Suprapubic skin (tissue), 4 donors: ENCODE measurements around the gene SAMD11.

ENCODE experiments used
- EP300 ChIP-seq: sonication (generic); formaldehyde crosslinking; IDR thresholded peaks from one replicate; pipeline ENCODE4 v1.6.1; 2017; ENCODE audit warnings: antibody characterized with exemption
- POLR2A ChIP-seq, 2 donors: fragments of 450-650 bp; IDR thresholded peaks; one replicate each; pipeline ENCODE4 v1.6.1; 2017; ENCODE audit warnings: antibody characterized with exemption in 2 of 2, mild to moderate bottlenecking in 2 of 2, moderate library complexity in 2 of 2
- POLR2AphosphoS5 ChIP-seq, 3 donors: sonication (generic); formaldehyde crosslinking; IDR thresholded peaks; one replicate each; pipeline ENCODE4 v1.6.1; 2017; ENCODE audit warnings: antibody characterized with exemption in 3 of 3
- TF ChIP-seq, protein P1 (sequence below), 2 donors: fragments of 200-600 bp in 1 of 2; fragments of 450-650 bp in 1 of 2; sonication (generic) in 1 of 2; IDR thresholded peaks; one replicate each; pipeline ENCODE4 v1.5.1; 2016 to 2019; ENCODE audit warnings: antibody characterized with exemption in 2 of 2, mild to moderate bottlenecking in 1 of 2, moderate library complexity in 1 of 2

DNA sequence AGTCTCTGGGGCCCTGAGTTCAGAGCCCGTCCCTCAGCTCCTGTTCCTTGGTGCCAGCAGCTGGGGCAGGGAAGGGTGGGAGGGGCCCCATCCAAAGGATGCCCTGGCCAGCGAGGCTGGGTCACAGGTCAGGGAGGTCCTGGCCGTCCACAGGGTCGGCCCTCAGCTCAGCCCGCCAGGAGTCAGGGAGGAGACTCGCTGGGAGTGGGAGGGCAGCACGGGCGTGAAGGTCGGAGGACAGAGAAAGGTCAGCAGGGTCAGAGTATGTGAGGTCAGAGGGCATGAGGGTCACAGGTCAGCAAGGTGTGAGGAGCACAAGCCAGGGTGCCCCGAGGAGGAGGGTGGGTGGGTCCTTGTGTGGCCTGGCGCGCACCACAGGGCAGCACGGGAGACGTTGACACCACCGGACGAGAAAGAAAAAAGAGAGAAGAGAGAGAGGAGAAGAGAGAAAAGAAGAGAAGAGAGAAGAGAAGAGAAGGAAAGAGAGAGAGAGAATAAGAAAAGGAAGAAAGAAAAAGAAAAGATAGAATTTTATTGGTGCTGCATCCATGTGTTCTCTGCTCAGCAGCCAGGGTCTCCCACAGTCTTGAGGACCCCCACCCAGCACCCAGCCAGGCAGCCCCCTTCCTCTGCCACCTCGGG lies 51.1 kb downstream of the SAMD11 start:
- TF ChIP-seq EP300 (no peak), POLR2AphosphoS5 (IDR thresholded peaks at IDR 0.05) (no peak), POLR2A (IDR thresholded peaks at IDR 0.05) (no peak)
- TF ChIP-seq, protein P1, sequence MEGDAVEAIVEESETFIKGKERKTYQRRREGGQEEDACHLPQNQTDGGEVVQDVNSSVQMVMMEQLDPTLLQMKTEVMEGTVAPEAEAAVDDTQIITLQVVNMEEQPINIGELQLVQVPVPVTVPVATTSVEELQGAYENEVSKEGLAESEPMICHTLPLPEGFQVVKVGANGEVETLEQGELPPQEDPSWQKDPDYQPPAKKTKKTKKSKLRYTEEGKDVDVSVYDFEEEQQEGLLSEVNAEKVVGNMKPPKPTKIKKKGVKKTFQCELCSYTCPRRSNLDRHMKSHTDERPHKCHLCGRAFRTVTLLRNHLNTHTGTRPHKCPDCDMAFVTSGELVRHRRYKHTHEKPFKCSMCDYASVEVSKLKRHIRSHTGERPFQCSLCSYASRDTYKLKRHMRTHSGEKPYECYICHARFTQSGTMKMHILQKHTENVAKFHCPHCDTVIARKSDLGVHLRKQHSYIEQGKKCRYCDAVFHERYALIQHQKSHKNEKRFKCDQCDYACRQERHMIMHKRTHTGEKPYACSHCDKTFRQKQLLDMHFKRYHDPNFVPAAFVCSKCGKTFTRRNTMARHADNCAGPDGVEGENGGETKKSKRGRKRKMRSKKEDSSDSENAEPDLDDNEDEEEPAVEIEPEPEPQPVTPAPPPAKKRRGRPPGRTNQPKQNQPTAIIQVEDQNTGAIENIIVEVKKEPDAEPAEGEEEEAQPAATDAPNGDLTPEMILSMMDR (IDR thresholded peaks at IDR 0.05) = no peak
